HepG2 (cell line): ENCODE measurements around the gene MBLAC2. TPM values are rescaled to one million over a fixed set of nuclear protein-coding genes. Genes with fewer than 3 reads are reported as not detected.
A peak's percentile ranks its signal among the peaks of the same experiment; 100 is the strongest.

Experiments used
- ATF6 ChIP-seq: sonication (generic); formaldehyde crosslinking; conservative IDR thresholded peaks from 2 replicates; pipeline ENCODE4 v1.4.0; 2020; ENCODE audit warnings: missing genetic modification reagents
- BCLAF1 ChIP-seq: fragments of 450-650 bp; IDR thresholded peaks from 2 replicates; pipeline ENCODE4 v1.6.1; 2017; ENCODE audit warnings: mild to moderate bottlenecking
- CAMTA2 ChIP-seq: sonication (generic); formaldehyde crosslinking; IDR thresholded peaks from 2 replicates; pipeline ENCODE4 v1.4.0; 2020; ENCODE audit warnings: mild to moderate bottlenecking, missing genetic modification reagents, borderline replicate concordance
- ETV5 ChIP-seq: IDR thresholded peaks from 2 replicates; pipeline ENCODE4 v1.6.1; 2018; ENCODE audit warnings: missing biosample characterization, missing genetic modification reagents, inconsistent platforms, borderline replicate concordance
- MAZ ChIP-seq, 2 experiments: sonication (generic) in 1 of 2; formaldehyde crosslinking in 1 of 2; IDR thresholded peaks; 2 replicates each; pipeline versions ENCODE4 v1.5.0 to v1.6.1; 2012 to 2020; ENCODE audit warnings: low read depth in 2 of 2, mild to moderate bottlenecking in 2 of 2, borderline replicate concordance in 1 of 2, improper control_type of control experiment in 1 of 2, low read length in 1 of 2, missing genetic modification reagents in 1 of 2, moderate library complexity in 1 of 2
- PPARG ChIP-seq: conservative IDR thresholded peaks from 2 replicates; pipeline ENCODE4 v1.6.1; 2016; ENCODE audit warnings: missing biosample characterization, missing genetic modification reagents
- RFXANK ChIP-seq: IDR thresholded peaks from 2 replicates; pipeline ENCODE4 v1.6.1; 2016
- STAT6 ChIP-seq: sonication (generic); formaldehyde crosslinking; IDR thresholded peaks from 2 replicates; pipeline ENCODE4 v1.4.0; 2020; ENCODE audit warnings: missing genetic modification reagents, mild to moderate bottlenecking, borderline replicate concordance
- ZFP36L2 ChIP-seq: sonication (generic); formaldehyde crosslinking; IDR thresholded peaks from 2 replicates; pipeline ENCODE4 v1.4.0; 2020; ENCODE audit warnings: missing genetic modification reagents
- ZNF101 ChIP-seq: sonication (generic); formaldehyde crosslinking; IDR thresholded peaks from 2 replicates; pipeline ENCODE4 v1.4.0; 2020; ENCODE audit warnings: mild to moderate bottlenecking, low read depth, missing genetic modification reagents, borderline replicate concordance
- ZNF3 ChIP-seq: IDR thresholded peaks from 2 replicates; pipeline ENCODE4 v1.7.0; 2017; ENCODE audit warnings: inconsistent platforms
- polyA plus RNA-seq, 8 experiments: library from polyadenylated mRNA; depleted of rRNA in 3 of 8; stranded (reverse) in 7 of 8; unstranded in 1 of 8; fragments of >200 nt; fragmentation: Illumina TruSeq in 4 of 8; extraction: Trizol in 4 of 8; gene quantifications; 2 replicates each; pipeline versions ENCODE4 v1.2.1 to v1.2.3, GENCODE V29; 2011 to 2016; ENCODE audit warnings: low read depth in 4 of 8, missing spikeins in 1 of 8, mixed read lengths in 1 of 8; ENCODE audit not compliant: insufficient read depth in 1 of 8
- total RNA-seq, 5 experiments: library from RNA; depleted of rRNA; stranded (reverse); fragments of >200 nt; fragmentation: Illumina TruSeq; extraction: Trizol; gene quantifications; 2 replicates each; pipeline ENCODE4 v1.2.3, GENCODE V29; 2016; ENCODE audit warnings: low read depth in 1 of 5
- TF ChIP-seq, protein P1 (sequence below): sonication (generic); formaldehyde crosslinking; IDR thresholded peaks from 2 replicates; pipeline ENCODE4 v1.5.1; 2020; ENCODE audit warnings: mild to moderate bottlenecking, missing genetic modification reagents, moderate library complexity
- TF ChIP-seq, protein P2 (sequence below): sonication (generic); formaldehyde crosslinking; IDR thresholded peaks from 2 replicates; pipeline ENCODE4 v1.4.0; 2020; ENCODE audit warnings: missing genetic modification reagents

Gene MBLAC2
- total and polyA plus RNA-seq, 2 of the 13 experiments (the other 11 are each of a cell fraction or from before 2014, with no cell fraction given), result 2.9 to 4.1 TPM

DNA sequence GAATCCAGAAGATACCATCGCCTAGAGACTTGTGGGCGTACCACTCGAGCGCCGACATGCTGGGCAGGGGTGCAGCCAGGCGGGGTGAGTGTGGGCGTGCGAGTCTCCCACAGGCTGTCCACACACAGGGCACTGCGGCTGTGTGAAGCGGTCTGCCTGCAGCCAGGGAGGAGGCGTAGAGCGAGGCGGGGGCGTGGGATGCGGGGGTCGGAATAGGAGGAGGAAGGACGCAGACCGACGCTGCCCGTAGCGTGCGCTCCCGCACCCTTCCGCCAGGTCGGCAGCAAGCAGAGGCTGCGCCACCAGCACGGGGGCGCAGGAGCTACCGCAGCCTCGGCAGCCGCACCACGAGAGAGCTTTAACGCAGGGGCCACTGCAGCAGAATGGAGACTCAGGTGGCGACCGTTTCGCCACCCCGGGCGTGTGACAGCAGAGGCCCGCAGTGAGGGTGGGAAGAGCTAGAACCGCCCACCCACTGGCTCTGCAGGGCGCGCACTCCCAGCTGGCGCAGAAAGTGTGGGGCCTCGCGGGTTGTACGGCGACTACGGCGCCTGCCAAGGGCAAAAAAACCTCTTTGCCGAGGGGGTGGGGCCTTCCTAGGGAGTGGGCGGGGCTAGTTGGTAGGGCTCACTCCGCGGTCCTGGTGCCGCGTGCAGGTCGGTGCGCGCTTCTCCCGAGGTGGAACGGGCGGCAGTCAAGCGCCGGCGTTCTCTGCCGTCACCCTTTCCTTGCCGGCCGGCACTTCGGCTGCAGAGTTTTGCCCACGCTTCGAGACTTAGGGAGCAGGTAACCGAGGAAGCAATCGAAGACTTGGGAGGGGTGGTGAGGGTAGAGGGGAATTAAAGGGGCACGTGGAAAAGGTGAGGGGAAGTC is at the start of gene MBLAC2, which contains the start of gene POLR3G (continued):
- no peak for TF ChIP-seq STAT6 (CRISPR knock-in tag)
- TF ChIP-seq ZNF3 (CRISPR knock-in tag), result 0 out of 2 replicates have a peak, but pooled peaks have one; percentile 18
- no peak for TF ChIP-seq ZFP36L2 (CRISPR knock-in tag)
- peak; percentile 52; the same call in 1 of the 2 replicates for TF ChIP-seq MAZ (IDR thresholded peaks at IDR 0.05; ENCODE audit: borderline replicate concordance, low read depth, low read length)
- peak; percentile 86 for TF ChIP-seq MAZ (CRISPR knock-in tag; IDR thresholded peaks at IDR 0.05; ENCODE audit: low read depth)
- TF ChIP-seq CAMTA2, result peak; percentile 84
- TF ChIP-seq, protein P1, sequence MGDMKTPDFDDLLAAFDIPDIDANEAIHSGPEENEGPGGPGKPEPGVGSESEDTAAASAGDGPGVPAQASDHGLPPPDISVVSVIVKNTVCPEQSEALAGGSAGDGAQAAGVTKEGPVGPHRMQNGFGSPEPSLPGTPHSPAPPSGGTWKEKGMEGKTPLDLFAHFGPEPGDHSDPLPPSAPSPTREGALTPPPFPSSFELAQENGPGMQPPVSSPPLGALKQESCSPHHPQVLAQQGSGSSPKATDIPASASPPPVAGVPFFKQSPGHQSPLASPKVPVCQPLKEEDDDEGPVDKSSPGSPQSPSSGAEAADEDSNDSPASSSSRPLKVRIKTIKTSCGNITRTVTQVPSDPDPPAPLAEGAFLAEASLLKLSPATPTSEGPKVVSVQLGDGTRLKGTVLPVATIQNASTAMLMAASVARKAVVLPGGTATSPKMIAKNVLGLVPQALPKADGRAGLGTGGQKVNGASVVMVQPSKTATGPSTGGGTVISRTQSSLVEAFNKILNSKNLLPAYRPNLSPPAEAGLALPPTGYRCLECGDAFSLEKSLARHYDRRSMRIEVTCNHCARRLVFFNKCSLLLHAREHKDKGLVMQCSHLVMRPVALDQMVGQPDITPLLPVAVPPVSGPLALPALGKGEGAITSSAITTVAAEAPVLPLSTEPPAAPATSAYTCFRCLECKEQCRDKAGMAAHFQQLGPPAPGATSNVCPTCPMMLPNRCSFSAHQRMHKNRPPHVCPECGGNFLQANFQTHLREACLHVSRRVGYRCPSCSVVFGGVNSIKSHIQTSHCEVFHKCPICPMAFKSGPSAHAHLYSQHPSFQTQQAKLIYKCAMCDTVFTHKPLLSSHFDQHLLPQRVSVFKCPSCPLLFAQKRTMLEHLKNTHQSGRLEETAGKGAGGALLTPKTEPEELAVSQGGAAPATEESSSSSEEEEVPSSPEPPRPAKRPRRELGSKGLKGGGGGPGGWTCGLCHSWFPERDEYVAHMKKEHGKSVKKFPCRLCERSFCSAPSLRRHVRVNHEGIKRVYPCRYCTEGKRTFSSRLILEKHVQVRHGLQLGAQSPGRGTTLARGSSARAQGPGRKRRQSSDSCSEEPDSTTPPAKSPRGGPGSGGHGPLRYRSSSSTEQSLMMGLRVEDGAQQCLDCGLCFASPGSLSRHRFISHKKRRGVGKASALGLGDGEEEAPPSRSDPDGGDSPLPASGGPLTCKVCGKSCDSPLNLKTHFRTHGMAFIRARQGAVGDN (CRISPR knock-in tag), result peak; percentile 95
- no peak; the same call in 1 of the 2 replicates for TF ChIP-seq ZNF101 (CRISPR knock-in tag)
- TF ChIP-seq RFXANK (CRISPR knock-in tag), result no peak
- TF ChIP-seq BCLAF1, result no peak
- TF ChIP-seq PPARG (CRISPR knock-in tag), result peak; percentile 26; the same call in 1 of the 2 replicates
- TF ChIP-seq ETV5 (CRISPR knock-in tag), result no peak; the same call in 1 of the 2 replicates
- TF ChIP-seq, protein P2, sequence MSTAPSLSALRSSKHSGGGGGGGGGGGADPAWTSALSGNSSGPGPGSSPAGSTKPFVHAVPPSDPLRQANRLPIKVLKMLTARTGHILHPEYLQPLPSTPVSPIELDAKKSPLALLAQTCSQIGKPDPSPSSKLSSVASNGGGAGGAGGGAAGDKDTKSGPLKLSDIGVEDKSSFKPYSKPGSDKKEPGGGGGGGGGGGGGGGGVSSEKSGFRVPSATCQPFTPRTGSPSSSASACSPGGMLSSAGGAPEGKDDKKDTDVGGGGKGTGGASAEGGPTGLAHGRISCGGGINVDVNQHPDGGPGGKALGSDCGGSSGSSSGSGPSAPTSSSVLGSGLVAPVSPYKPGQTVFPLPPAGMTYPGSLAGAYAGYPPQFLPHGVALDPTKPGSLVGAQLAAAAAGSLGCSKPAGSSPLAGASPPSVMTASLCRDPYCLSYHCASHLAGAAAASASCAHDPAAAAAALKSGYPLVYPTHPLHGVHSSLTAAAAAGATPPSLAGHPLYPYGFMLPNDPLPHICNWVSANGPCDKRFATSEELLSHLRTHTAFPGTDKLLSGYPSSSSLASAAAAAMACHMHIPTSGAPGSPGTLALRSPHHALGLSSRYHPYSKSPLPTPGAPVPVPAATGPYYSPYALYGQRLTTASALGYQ, result peak; percentile 69
- TF ChIP-seq ATF6 (CRISPR knock-in tag), result no peak
